ENCODE results near the gene LANCL1.

DNA sequence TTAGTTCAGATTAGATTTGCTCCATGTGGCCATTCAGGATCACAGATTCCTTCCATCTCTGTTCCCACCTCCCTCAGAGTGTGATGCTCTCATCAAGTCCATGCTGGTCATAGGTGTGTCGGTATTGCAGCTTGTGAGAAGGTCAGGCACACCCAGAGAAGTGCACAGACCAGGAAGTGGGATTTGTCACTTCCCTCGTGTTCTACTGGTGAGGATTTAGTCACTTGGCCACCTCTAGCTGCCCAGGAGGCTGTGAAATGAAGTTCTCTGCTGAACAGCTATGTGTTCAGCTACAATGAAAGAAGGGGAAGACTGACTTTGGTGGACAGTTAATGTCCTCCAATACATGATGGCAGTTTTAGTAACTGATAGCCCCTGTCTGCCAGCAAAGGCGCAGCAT, 3.5 kb upstream of the LANCL1 start:
- TF ChIP-seq, protein P1, sequence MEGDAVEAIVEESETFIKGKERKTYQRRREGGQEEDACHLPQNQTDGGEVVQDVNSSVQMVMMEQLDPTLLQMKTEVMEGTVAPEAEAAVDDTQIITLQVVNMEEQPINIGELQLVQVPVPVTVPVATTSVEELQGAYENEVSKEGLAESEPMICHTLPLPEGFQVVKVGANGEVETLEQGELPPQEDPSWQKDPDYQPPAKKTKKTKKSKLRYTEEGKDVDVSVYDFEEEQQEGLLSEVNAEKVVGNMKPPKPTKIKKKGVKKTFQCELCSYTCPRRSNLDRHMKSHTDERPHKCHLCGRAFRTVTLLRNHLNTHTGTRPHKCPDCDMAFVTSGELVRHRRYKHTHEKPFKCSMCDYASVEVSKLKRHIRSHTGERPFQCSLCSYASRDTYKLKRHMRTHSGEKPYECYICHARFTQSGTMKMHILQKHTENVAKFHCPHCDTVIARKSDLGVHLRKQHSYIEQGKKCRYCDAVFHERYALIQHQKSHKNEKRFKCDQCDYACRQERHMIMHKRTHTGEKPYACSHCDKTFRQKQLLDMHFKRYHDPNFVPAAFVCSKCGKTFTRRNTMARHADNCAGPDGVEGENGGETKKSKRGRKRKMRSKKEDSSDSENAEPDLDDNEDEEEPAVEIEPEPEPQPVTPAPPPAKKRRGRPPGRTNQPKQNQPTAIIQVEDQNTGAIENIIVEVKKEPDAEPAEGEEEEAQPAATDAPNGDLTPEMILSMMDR (IDR thresholded peaks at IDR 0.05), result no peak
- TF ChIP-seq POLR2A (IDR thresholded peaks at IDR 0.05), result no peak

Measured in lower leg skin (tissue), 3 donors.